SK-N-SH (cell line): ENCODE measurements around the gene ZNF746. TPM values are rescaled to one million over a fixed set of nuclear protein-coding genes. Genes with fewer than 3 reads are reported as not detected.

Experiments used
- CTCF ChIA-PET: fragments of 300-600, 350-600 bp; formaldehyde crosslinking; extraction: SDS; loops from one replicate; lab custom pipeline; 2021; lab: Yijun Ruan, JAX
- POLR2A ChIA-PET: fragments of 350-600 bp; sonication (Branson Sonifier 250); formaldehyde crosslinking; extraction: SDS; loops from one replicate; lab custom pipeline; 2020; ENCODE audit warnings: antibody characterized with exemption, inconsistent platforms; lab: Yijun Ruan, JAX
- DNase-seq: peaks from one replicate; pipeline ENCODE4 v3.0.0; 2012
- H2AFZ ChIP-seq: fragments of 200-600 bp; sonication (generic); 2 replicates; pipeline ENCODE4 v1.8.1; 2016; ENCODE audit warnings: antibody characterized with exemption, mild to moderate bottlenecking, low read depth
- H3F3A ChIP-seq: fragments of 200-600 bp; sonication (generic); replicated peaks from 2 replicates; pipeline ENCODE3; 2016; ENCODE audit warnings: antibody characterized with exemption, mild to moderate bottlenecking; ENCODE audit not compliant: insufficient read depth
- H3K27ac ChIP-seq, 2 experiments: fragments of 200-500 bp in 1 of 2; fragments of 200-600 bp in 1 of 2; sonication (Bioruptor generic) in 1 of 2; sonication (generic), shearing (Covaris generic) in 1 of 2; 2 replicates each; pipeline versions ENCODE4 v1.5.1 to v1.6.1; 2014 to 2016; ENCODE audit warnings: low read depth in 2 of 2, inconsistent platforms in 1 of 2, low read length in 1 of 2, mild to moderate bottlenecking in 1 of 2, mixed read lengths in 1 of 2
- H3K27me3 ChIP-seq: fragments of 200-600 bp; sonication (generic), shearing (Covaris generic); 2 replicates; pipeline ENCODE4 v1.6.1; 2016; ENCODE audit warnings: mixed run types; ENCODE audit not compliant: insufficient read depth
- H3K36me3 ChIP-seq, 2 experiments: fragments of 200-500 bp in 1 of 2; fragments of 200-600 bp in 1 of 2; sonication (Bioruptor generic) in 1 of 2; sonication (generic) in 1 of 2; replicated peaks in 1 of 2; 2 replicates each; pipeline versions ENCODE3 to v1.5.1; 2014 to 2016; ENCODE audit warnings: low read length in 1 of 2, mild to moderate bottlenecking in 1 of 2; ENCODE audit not compliant: insufficient read depth in 2 of 2, control insufficient read depth in 1 of 2
- H3K4me1 ChIP-seq, 2 experiments: fragments of 200-500 bp in 1 of 2; fragments of 200-600 bp in 1 of 2; sonication (Bioruptor generic) in 1 of 2; sonication (generic), shearing (Covaris generic) in 1 of 2; 2 replicates each; pipeline versions ENCODE4 v1.5.1 to v1.6.1; 2014 to 2016; ENCODE audit warnings: low read depth in 1 of 2, low read length in 1 of 2, mixed run types in 1 of 2; ENCODE audit not compliant: insufficient read depth in 2 of 2, control insufficient read depth in 1 of 2
- H3K4me2 ChIP-seq: fragments of 200-600 bp; sonication (generic), shearing (Covaris generic); 2 replicates; pipeline ENCODE4 v1.6.1; 2017; ENCODE audit warnings: mixed run types
- H3K4me3 ChIP-seq, 2 experiments: fragments of 200-500 bp in 1 of 2; fragments of 200-600 bp in 1 of 2; sonication (Bioruptor generic) in 1 of 2; sonication (generic), shearing (Covaris generic) in 1 of 2; 2 replicates each; pipeline versions ENCODE4 v1.5.1 to v1.8.1; 2014 to 2016; ENCODE audit warnings: low read depth in 2 of 2, inconsistent platforms in 1 of 2, low read length in 1 of 2, mild to moderate bottlenecking in 1 of 2, mixed read lengths in 1 of 2, moderate library complexity in 1 of 2
- H3K79me2 ChIP-seq: fragments of 200-600 bp; sonication (generic); 2 replicates; pipeline ENCODE4 v1.8.1; 2017; ENCODE audit warnings: mild to moderate bottlenecking; ENCODE audit not compliant: insufficient read depth
- H3K9ac ChIP-seq: fragments of 200-600 bp; sonication (generic); 2 replicates; pipeline ENCODE4 v1.6.1; 2017; ENCODE audit warnings: mixed run types
- H3K9me2 ChIP-seq: fragments of 200-600 bp; sonication (generic); 2 replicates; pipeline ENCODE4 v1.6.1; 2017; ENCODE audit warnings: mixed run types
- H3K9me3 ChIP-seq: fragments of 200-600 bp; sonication (generic); 2 replicates; pipeline ENCODE4 v1.6.1; 2017; ENCODE audit warnings: mixed run types, mild to moderate bottlenecking, moderate library complexity
- H4K20me1 ChIP-seq: fragments of 200-600 bp; sonication (generic); 2 replicates; pipeline ENCODE4 v1.6.1; 2017; ENCODE audit warnings: mild to moderate bottlenecking, mixed run types; ENCODE audit not compliant: insufficient read depth
- CHD2 ChIP-seq: fragments of 150-350 bp; IDR thresholded peaks from 2 replicates; pipeline ENCODE4 v1.6.1; 2018; ENCODE audit warnings: low read length; ENCODE audit not compliant: partially characterized antibody
- FOSL2 ChIP-seq: IDR thresholded peaks from 2 replicates; pipeline ENCODE4 v1.4.0; 2012; ENCODE audit warnings: low read depth, mild to moderate bottlenecking, moderate library complexity, borderline replicate concordance
- GABPA ChIP-seq: IDR thresholded peaks from 2 replicates; pipeline ENCODE4 v1.4.0; 2012; ENCODE audit warnings: low read depth, mild to moderate bottlenecking
- GATA2 ChIP-seq: sonication (generic); formaldehyde crosslinking; IDR thresholded peaks from 2 replicates; pipeline ENCODE4 v1.5.0; 2020; ENCODE audit warnings: mild to moderate bottlenecking, missing genetic modification reagents
- JUND ChIP-seq: IDR thresholded peaks from 2 replicates; pipeline ENCODE4 v1.4.0; 2012
- NFIC ChIP-seq: IDR thresholded peaks from 2 replicates; pipeline ENCODE4 v1.4.0; 2012; ENCODE audit warnings: borderline replicate concordance
- NRF1 ChIP-seq: IDR thresholded peaks from 2 replicates; pipeline ENCODE4 v1.6.1; 2012; ENCODE audit warnings: low read depth, mild to moderate bottlenecking, low read length
- POLR2AphosphoS5 ChIP-seq: IDR thresholded peaks from 2 replicates; pipeline ENCODE4 v1.6.1; 2012; ENCODE audit warnings: low read depth, low read length
- RCOR1 ChIP-seq: fragments of 150-350 bp; IDR thresholded peaks from 2 replicates; pipeline ENCODE4 v1.6.1; 2017; ENCODE audit warnings: antibody characterized with exemption, low read length
- RFX5 ChIP-seq: IDR thresholded peaks from 2 replicates; pipeline ENCODE4 v1.6.1; 2012; ENCODE audit warnings: mild to moderate bottlenecking, improper control_type of control experiment, low read length
- SIN3A ChIP-seq: IDR thresholded peaks from 2 replicates; pipeline ENCODE4 v1.6.1; 2012; ENCODE audit warnings: low read depth, mild to moderate bottlenecking, low read length, moderate library complexity, borderline replicate concordance
- SMC3 ChIP-seq: IDR thresholded peaks from 2 replicates; pipeline ENCODE4 v1.6.1; 2012; ENCODE audit warnings: low read depth, low read length, improper control_type of control experiment
- TAF1 ChIP-seq: IDR thresholded peaks from 2 replicates; pipeline ENCODE4 v1.6.1; 2012; ENCODE audit warnings: low read depth, mild to moderate bottlenecking, low read length, moderate library complexity, borderline replicate concordance
- TCF12 ChIP-seq: IDR thresholded peaks from 2 replicates; pipeline ENCODE4 v1.4.0; 2012
- YY1 ChIP-seq: IDR thresholded peaks from 2 replicates; pipeline ENCODE4 v1.4.0; 2012; ENCODE audit warnings: low read depth, mild to moderate bottlenecking
- WGBS: methylation state at CpG from one replicate; pipeline ENCODE4 v1.1.6; 2017; ENCODE audit warnings: low lambda C conversion rate; 5-methylcytosine and 5-hydroxymethylcytosine counted together
- polyA plus RNA-seq, 3 experiments: library from polyadenylated mRNA; depleted of rRNA; stranded (reverse); fragments of >200 nt; gene quantifications; 2 replicates each; pipeline ENCODE4 v1.2.3, GENCODE V29; 2012
- TF ChIP-seq, protein P1 (sequence below): fragments of 150-350 bp; IDR thresholded peaks from 2 replicates; pipeline ENCODE4 v1.6.1; 2016; ENCODE audit warnings: mild to moderate bottlenecking, low read depth, low read length
- TF ChIP-seq, protein P2 (sequence below): IDR thresholded peaks from 2 replicates; pipeline ENCODE4 v1.6.1; 2012; ENCODE audit warnings: mild to moderate bottlenecking, low read depth, low read length, moderate library complexity

The ZNF746 gene
- polyA plus RNA-seq, 1 of the 3 experiments (the other 2 are of a cell fraction), result 11.1 TPM

DNA sequence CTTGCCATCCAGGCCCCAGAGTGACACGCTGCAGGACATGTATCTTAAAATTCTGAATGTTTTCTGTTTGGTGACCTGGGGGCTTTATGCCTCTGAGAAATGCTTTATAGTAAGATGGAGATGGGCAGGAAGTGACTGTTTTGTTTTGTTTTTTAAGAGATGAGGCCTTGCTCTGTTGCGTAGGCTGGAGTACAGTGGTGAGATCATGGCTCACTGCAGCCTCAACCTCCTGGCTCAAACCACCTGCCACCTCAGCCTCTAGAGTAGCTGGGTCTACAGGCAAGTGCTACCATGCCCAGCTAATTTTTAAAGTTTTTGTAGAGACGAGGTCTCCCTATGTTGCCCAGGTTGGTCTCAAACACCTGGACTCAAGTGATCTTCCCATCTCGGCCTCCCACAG lies 57.4 kb downstream of the ZNF746 start:
- Histone ChIP-seq H3K79me2 (peaks cover 7% of the 10 kb centered on the region; the same call in 1 of the 2 replicates), H4K20me1 (no peaks in the 10 kb centered on the region), H2AFZ (no peak overlapping the region), H3K9ac (no peak overlapping the region), H3K4me3 (no peak overlapping the region), H3K4me2 (no peak overlapping the region), H3K9me3 (no peaks in the 10 kb centered on the region), H3F3A (peaks cover 5% of the 10 kb centered on the region), H3K36me3 (peaks cover 46 to 68% of the 10 kb centered on the region in 2 experiments), H3K27ac (no peak overlapping the region), H3K27me3 (no peaks in the 10 kb centered on the region), H3K9me2 (no peaks in the 10 kb centered on the region), H3K4me1 (no peaks in the 10 kb centered on the region)
- no peak for DNase-seq
- CTCF ChIA-PET, result interaction anchor here (1.3 to 2.3 kb wide), 2 partner anchors 17 to 21 kb away, joined by 6 to 9 read pairs; partner anchors contain the start of gene ZNF777
- WGBS, result 98% methylated on average over 4 of the region's 4 CpGs
- no peak for TF ChIP-seq SIN3A
- no peak for TF ChIP-seq GABPA
- no peak for TF ChIP-seq JUND
- no peak for TF ChIP-seq TAF1
- TF ChIP-seq FOSL2, result no peak
- TF ChIP-seq RCOR1, result no peak
- no peak for TF ChIP-seq CHD2
- TF ChIP-seq NFIC, result no peak
- no peak for TF ChIP-seq RFX5
- TF ChIP-seq YY1, result no peak
- TF ChIP-seq, protein P1, sequence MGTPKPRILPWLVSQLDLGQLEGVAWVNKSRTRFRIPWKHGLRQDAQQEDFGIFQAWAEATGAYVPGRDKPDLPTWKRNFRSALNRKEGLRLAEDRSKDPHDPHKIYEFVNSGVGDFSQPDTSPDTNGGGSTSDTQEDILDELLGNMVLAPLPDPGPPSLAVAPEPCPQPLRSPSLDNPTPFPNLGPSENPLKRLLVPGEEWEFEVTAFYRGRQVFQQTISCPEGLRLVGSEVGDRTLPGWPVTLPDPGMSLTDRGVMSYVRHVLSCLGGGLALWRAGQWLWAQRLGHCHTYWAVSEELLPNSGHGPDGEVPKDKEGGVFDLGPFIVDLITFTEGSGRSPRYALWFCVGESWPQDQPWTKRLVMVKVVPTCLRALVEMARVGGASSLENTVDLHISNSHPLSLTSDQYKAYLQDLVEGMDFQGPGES, result no peak
- no peak for TF ChIP-seq NRF1
- no peak for TF ChIP-seq POLR2AphosphoS5
- no peak for TF ChIP-seq SMC3
- TF ChIP-seq GATA2 (CRISPR knock-in tag), result no peak
- TF ChIP-seq TCF12, result no peak
- TF ChIP-seq, protein P2, sequence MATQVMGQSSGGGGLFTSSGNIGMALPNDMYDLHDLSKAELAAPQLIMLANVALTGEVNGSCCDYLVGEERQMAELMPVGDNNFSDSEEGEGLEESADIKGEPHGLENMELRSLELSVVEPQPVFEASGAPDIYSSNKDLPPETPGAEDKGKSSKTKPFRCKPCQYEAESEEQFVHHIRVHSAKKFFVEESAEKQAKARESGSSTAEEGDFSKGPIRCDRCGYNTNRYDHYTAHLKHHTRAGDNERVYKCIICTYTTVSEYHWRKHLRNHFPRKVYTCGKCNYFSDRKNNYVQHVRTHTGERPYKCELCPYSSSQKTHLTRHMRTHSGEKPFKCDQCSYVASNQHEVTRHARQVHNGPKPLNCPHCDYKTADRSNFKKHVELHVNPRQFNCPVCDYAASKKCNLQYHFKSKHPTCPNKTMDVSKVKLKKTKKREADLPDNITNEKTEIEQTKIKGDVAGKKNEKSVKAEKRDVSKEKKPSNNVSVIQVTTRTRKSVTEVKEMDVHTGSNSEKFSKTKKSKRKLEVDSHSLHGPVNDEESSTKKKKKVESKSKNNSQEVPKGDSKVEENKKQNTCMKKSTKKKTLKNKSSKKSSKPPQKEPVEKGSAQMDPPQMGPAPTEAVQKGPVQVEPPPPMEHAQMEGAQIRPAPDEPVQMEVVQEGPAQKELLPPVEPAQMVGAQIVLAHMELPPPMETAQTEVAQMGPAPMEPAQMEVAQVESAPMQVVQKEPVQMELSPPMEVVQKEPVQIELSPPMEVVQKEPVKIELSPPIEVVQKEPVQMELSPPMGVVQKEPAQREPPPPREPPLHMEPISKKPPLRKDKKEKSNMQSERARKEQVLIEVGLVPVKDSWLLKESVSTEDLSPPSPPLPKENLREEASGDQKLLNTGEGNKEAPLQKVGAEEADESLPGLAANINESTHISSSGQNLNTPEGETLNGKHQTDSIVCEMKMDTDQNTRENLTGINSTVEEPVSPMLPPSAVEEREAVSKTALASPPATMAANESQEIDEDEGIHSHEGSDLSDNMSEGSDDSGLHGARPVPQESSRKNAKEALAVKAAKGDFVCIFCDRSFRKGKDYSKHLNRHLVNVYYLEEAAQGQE, result no peak
- POLR2A ChIA-PET, result no interaction called here
